Breast epithelium (tissue), 3 donors: ENCODE measurements around the gene SLC16A14.

Experiments used
- POLR2A ChIP-seq: fragments of 450-650 bp; IDR thresholded peaks from one replicate; pipeline ENCODE4 v1.6.1; 2016; ENCODE audit warnings: antibody characterized with exemption, mild to moderate bottlenecking, moderate library complexity
- POLR2AphosphoS5 ChIP-seq, 3 donors: sonication (generic); formaldehyde crosslinking; IDR thresholded peaks; one replicate each; pipeline ENCODE4 v1.6.1; 2017; ENCODE audit warnings: antibody characterized with exemption in 3 of 3
- TF ChIP-seq, protein P1 (sequence below), 3 donors: fragments of 450-650 bp; IDR thresholded peaks; one replicate each; pipeline ENCODE4 v1.5.1; 2016 to 2017; ENCODE audit warnings: antibody characterized with exemption in 3 of 3, mild to moderate bottlenecking in 3 of 3, moderate library complexity in 3 of 3

DNA sequence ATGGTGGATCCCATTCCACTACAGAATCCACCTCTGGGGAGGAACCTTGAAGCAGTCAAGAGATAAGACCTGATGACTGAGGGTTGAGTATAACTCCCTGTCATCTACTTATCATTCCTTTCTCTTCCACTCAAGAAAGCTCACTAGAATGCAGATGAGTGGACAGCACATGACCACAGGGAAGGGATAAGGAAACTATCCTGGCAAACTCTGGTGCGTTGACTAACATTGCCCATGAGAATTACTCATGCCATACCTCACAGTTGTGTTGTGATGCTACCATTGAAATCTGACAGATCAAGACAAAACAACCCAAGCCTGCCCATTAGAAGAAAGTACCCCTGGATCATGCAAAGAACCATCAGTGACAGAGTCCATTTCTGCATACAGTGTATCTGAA lies 26.5 kb downstream of the SLC16A14 start:
- TF ChIP-seq, protein P1, sequence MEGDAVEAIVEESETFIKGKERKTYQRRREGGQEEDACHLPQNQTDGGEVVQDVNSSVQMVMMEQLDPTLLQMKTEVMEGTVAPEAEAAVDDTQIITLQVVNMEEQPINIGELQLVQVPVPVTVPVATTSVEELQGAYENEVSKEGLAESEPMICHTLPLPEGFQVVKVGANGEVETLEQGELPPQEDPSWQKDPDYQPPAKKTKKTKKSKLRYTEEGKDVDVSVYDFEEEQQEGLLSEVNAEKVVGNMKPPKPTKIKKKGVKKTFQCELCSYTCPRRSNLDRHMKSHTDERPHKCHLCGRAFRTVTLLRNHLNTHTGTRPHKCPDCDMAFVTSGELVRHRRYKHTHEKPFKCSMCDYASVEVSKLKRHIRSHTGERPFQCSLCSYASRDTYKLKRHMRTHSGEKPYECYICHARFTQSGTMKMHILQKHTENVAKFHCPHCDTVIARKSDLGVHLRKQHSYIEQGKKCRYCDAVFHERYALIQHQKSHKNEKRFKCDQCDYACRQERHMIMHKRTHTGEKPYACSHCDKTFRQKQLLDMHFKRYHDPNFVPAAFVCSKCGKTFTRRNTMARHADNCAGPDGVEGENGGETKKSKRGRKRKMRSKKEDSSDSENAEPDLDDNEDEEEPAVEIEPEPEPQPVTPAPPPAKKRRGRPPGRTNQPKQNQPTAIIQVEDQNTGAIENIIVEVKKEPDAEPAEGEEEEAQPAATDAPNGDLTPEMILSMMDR (IDR thresholded peaks at IDR 0.05): no peak
- TF ChIP-seq POLR2AphosphoS5 (IDR thresholded peaks at IDR 0.05) (no peak), POLR2A (no peak)
